ENCODE measurements around the gene B4GALT3. TPM values are rescaled to one million over a fixed set of nuclear protein-coding genes. Genes with fewer than 3 reads are reported as not detected.

B4GALT3 gene
- total and polyA plus RNA-seq, 2 donors (not counting 3 experiments of a cell fraction or from before 2014, with no cell fraction given) = 39.5 to 60.4 TPM

GRCh38 chr1:161127649-161128048 lies 49.7 kb downstream of the B4GALT3 start:
- H2AFZ ChIP-seq (ENCODE audit: low read depth, low read length) = no peak overlapping the region
- intact Hi-C loops (cut with micrococcal nuclease) (no loop called here), dilution Hi-C loops (cut with MboI; ENCODE audit: extremely low pct_ligation_motif_present, low sequenced_read_pairs) (no loop called here)
- H3K36me3 ChIP-seq (ENCODE audit: control insufficient read depth in 2 of 2, extremely low read depth in 1 of 2, insufficient read depth in 2 of 2, low read length in 2 of 2) = peaks cover 19 to 27% of the 10 kb centered on the region in 2 experiments
- H3K79me2 ChIP-seq (ENCODE audit: control insufficient read depth, insufficient read depth, low read length) = peaks cover 64% of the 10 kb centered on the region
- H3K4me2 ChIP-seq (ENCODE audit: insufficient read depth, low read length) = no peak overlapping the region
- TF ChIP-seq CTCF (IDR thresholded peaks at IDR 0.05; ENCODE audit: extremely low read depth in 1 of 2, insufficient read depth in 1 of 2, low read depth in 1 of 2, low read length in 2 of 2) = no peak
- no peak for TF ChIP-seq POLR2AphosphoS5 (IDR thresholded peaks at IDR 0.05; ENCODE audit: insufficient read depth, low read depth, low read length)
- no peak for TF ChIP-seq JUN (IDR thresholded peaks at IDR 0.05; ENCODE audit: borderline replicate concordance, insufficient read depth, insufficient read length, low read depth)
- TF ChIP-seq FOS (IDR thresholded peaks at IDR 0.05; ENCODE audit: borderline replicate concordance, insufficient read depth, low read length) = no peak
- H3K4me1 ChIP-seq (ENCODE audit: control insufficient read depth, extremely low read depth, insufficient read depth, low read length) = peaks cover 21% of the 10 kb centered on the region
- no peaks in the 10 kb centered on the region for H4K20me1 ChIP-seq (replicated peaks; ENCODE audit: control insufficient read depth, extremely low read depth, insufficient read depth, low read length)
- no peaks in the 10 kb centered on the region for H3K9me1 ChIP-seq (replicated peaks; ENCODE audit: control insufficient read depth, extremely low read depth, insufficient read depth, low read length)
- DNase-seq (ENCODE audit: low read depth, low spot score) = no peak
- CTCF ChIA-PET = interaction anchor here (0.7 to 1.8 kb wide), 5 partner anchors 10 to 130 kb away, joined by 3 to 5 read pairs (median 4); no protein-coding TSS in a partner anchor
- BruUV-seq (replicated peaks) = no TSS peak
- H3K27ac ChIP-seq (ENCODE audit: insufficient read depth, low read depth, low read length) = no peak overlapping the region
- POLR2A ChIA-PET = no interaction called here
- H3K4me3 ChIP-seq (replicated peaks in 1 of 3; ENCODE audit: insufficient read depth in 1 of 3, low read depth in 1 of 3, low read length in 3 of 3) = no peak overlapping the region
- no peaks in the 10 kb centered on the region for H3K9me3 ChIP-seq (replicated peaks; ENCODE audit: control insufficient read depth, insufficient read depth, low read length)
- no peak for FAIRE-seq
- no peak overlapping the region for H3K9ac ChIP-seq (replicated peaks; ENCODE audit: extremely low read depth, insufficient read depth, low read length)
- no peaks in the 10 kb centered on the region for H3K27me3 ChIP-seq (ENCODE audit: control insufficient read depth in 2 of 2, insufficient read depth in 2 of 2, low read length in 2 of 2)

- FAIRE-seq = no peak
- POLR2A ChIA-PET = no interaction called here
- Histone ChIP-seq H3K27ac (ENCODE audit: insufficient read depth, low read depth, low read length) (no peak overlapping the region), H2AFZ (ENCODE audit: low read depth, low read length) (no peak overlapping the region), H3K4me2 (ENCODE audit: insufficient read depth, low read length) (no peak overlapping the region), H3K27me3 (ENCODE audit: control insufficient read depth in 2 of 2, insufficient read depth in 2 of 2, low read length in 2 of 2) (no peaks in the 10 kb centered on the region), H3K79me2 (ENCODE audit: control insufficient read depth, insufficient read depth, low read length) (peaks cover 30% of the 10 kb centered on the region), H3K36me3 (ENCODE audit: control insufficient read depth in 2 of 2, extremely low read depth in 1 of 2, insufficient read depth in 2 of 2, low read length in 2 of 2) (peaks cover 18 to 39% of the 10 kb centered on the region in 2 experiments), H4K20me1 (replicated peaks; ENCODE audit: control insufficient read depth, extremely low read depth, insufficient read depth, low read length) (no peaks in the 10 kb centered on the region), H3K4me1 (ENCODE audit: control insufficient read depth, extremely low read depth, insufficient read depth, low read length) (peaks cover 11% of the 10 kb centered on the region), H3K9me1 (replicated peaks; ENCODE audit: control insufficient read depth, extremely low read depth, insufficient read depth, low read length) (no peaks in the 10 kb centered on the region), H3K9me3 (replicated peaks; ENCODE audit: control insufficient read depth, insufficient read depth, low read length) (no peaks in the 10 kb centered on the region), H3K9ac (replicated peaks; ENCODE audit: extremely low read depth, insufficient read depth, low read length) (no peak overlapping the region), H3K4me3 (replicated peaks in 1 of 3; ENCODE audit: insufficient read depth in 1 of 3, low read depth in 1 of 3, low read length in 3 of 3) (no peak overlapping the region)
- BruUV-seq (replicated peaks) = no TSS peak
- TF ChIP-seq POLR2AphosphoS5 (IDR thresholded peaks at IDR 0.05; ENCODE audit: insufficient read depth, low read depth, low read length) (no peak), MAX (IDR thresholded peaks at IDR 0.05; ENCODE audit: insufficient read depth, insufficient read length) (no peak), GATA2 (IDR thresholded peaks at IDR 0.05; ENCODE audit: insufficient read depth, insufficient read length, low read depth, low read length) (no peak), MYC (IDR thresholded peaks at IDR 0.05; ENCODE audit: low read depth, low read length) (no peak), EZH2 (IDR thresholded peaks at IDR 0.05; ENCODE audit: borderline replicate concordance, low read depth, low read length, severe bottlenecking) (no peak), CTCF (IDR thresholded peaks at IDR 0.05; ENCODE audit: extremely low read depth in 1 of 2, insufficient read depth in 1 of 2, low read depth in 1 of 2, low read length in 2 of 2) (no peak), POLR2A (IDR thresholded peaks at IDR 0.05; ENCODE audit: low read depth, low read length) (no peak), JUN (IDR thresholded peaks at IDR 0.05; ENCODE audit: borderline replicate concordance, insufficient read depth, insufficient read length, low read depth) (no peak), FOS (IDR thresholded peaks at IDR 0.05; ENCODE audit: borderline replicate concordance, insufficient read depth, low read length) (no peak)
- DNase-seq (ENCODE audit: low read depth, low spot score) = no peak
- CTCF ChIA-PET = no interaction called here
- intact Hi-C loops (cut with micrococcal nuclease) (no loop called here), dilution Hi-C loops (cut with MboI; ENCODE audit: extremely low pct_ligation_motif_present, low sequenced_read_pairs) (no loop called here)
These were observed 54.3 kb downstream of the B4GALT3 start for GRCh38 chr1:161122967-161123366.
